ENCODE results near the gene ANP32E. TPM values are rescaled to one million over a fixed set of nuclear protein-coding genes. Genes with fewer than 3 reads are reported as not detected.

Gene ANP32E
- total and polyA plus RNA-seq, 9 of the 15 experiments (the other 6 are each of a cell fraction or from before 2014, with no cell fraction given), result 60.4 to 197 (median 104) TPM

DNA sequence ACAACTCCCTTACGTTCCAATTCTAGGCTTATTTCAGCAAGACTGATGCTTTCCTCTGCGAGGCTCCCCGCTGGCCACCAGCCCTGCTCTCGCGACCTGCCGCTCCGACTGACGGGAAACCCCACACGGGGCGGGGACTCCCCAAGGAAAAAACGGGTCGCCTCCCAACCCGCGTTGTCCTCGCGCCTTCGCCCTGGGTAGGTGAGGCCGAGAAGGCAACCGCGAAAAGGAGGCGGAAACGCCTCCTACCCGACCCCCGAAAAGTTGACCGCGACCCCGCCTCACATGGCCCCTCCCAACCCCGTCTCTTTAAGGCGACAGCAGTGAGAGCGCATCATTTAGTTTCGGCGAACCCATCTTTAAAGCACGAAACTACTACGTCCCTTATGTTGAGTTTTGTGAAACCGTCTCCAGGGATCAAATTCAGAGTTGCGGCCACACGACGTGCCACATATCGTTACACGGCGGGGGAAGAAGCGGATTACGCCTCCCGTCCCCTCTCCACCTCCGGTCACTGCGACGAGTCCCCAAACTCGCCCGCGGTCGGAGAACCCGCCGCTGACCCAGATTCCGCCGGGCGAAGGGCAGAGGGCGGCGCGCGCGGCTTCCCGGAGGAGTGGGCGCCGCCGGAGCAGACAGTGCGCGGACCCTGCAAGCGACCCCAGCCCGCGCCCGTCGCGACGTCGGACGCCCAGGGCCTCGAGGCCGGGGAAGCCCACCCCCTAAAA is 1.2 kb downstream of the ANP32E start (continued):
- TF ChIP-seq, protein P1, sequence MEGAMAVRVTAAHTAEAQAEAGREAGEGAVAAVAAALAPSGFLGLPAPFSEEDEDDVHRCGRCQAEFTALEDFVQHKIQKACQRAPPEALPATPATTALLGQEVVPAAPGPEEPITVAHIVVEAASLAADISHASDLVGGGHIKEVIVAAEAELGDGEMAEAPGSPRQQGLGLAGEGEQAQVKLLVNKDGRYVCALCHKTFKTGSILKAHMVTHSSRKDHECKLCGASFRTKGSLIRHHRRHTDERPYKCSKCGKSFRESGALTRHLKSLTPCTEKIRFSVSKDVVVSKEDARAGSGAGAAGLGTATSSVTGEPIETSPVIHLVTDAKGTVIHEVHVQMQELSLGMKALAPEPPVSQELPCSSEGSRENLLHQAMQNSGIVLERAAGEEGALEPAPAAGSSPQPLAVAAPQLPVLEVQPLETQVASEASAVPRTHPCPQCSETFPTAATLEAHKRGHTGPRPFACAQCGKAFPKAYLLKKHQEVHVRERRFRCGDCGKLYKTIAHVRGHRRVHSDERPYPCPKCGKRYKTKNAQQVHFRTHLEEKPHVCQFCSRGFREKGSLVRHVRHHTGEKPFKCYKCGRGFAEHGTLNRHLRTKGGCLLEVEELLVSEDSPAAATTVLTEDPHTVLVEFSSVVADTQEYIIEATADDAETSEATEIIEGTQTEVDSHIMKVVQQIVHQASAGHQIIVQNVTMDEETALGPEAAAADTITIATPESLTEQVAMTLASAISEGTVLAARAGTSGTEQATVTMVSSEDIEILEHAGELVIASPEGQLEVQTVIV (CRISPR knock-in tag; IDR thresholded peaks at IDR 0.05; ENCODE audit: borderline replicate concordance), result no peak
- TF ChIP-seq ELF1 (tag; IDR thresholded peaks at IDR 0.05) (no peak), NCOA2 (IDR thresholded peaks at IDR 0.05; ENCODE audit: partially characterized antibody in 2 of 2) (no peak), MBD2 (IDR thresholded peaks at IDR 0.05; ENCODE audit: borderline replicate concordance, low read depth) (peak; percentile 25; the same call in 1 of the 2 replicates), XRCC5 (IDR thresholded peaks at IDR 0.05; ENCODE audit: low read depth, low read length) (no peak), DDX20 (tag; IDR thresholded peaks at IDR 0.05; ENCODE audit: low read depth) (no peak), ZNF133 (CRISPR knock-in tag; IDR thresholded peaks at IDR 0.05) (peak; percentile 71; the same call in 1 of the 2 replicates), ZNF431 (CRISPR knock-in tag; IDR thresholded peaks at IDR 0.05) (no peak), ZNF23 (CRISPR knock-in tag; IDR thresholded peaks at IDR 0.05) (no peak), HNRNPLL (IDR thresholded peaks at IDR 0.05; ENCODE audit: low read depth, low read length, poor library complexity, severe bottlenecking) (peak; percentile 42), LARP7 (IDR thresholded peaks at IDR 0.05) (no peak), PTRF (tag; IDR thresholded peaks at IDR 0.05) (no peak)
- TF ChIP-seq, protein P2, sequence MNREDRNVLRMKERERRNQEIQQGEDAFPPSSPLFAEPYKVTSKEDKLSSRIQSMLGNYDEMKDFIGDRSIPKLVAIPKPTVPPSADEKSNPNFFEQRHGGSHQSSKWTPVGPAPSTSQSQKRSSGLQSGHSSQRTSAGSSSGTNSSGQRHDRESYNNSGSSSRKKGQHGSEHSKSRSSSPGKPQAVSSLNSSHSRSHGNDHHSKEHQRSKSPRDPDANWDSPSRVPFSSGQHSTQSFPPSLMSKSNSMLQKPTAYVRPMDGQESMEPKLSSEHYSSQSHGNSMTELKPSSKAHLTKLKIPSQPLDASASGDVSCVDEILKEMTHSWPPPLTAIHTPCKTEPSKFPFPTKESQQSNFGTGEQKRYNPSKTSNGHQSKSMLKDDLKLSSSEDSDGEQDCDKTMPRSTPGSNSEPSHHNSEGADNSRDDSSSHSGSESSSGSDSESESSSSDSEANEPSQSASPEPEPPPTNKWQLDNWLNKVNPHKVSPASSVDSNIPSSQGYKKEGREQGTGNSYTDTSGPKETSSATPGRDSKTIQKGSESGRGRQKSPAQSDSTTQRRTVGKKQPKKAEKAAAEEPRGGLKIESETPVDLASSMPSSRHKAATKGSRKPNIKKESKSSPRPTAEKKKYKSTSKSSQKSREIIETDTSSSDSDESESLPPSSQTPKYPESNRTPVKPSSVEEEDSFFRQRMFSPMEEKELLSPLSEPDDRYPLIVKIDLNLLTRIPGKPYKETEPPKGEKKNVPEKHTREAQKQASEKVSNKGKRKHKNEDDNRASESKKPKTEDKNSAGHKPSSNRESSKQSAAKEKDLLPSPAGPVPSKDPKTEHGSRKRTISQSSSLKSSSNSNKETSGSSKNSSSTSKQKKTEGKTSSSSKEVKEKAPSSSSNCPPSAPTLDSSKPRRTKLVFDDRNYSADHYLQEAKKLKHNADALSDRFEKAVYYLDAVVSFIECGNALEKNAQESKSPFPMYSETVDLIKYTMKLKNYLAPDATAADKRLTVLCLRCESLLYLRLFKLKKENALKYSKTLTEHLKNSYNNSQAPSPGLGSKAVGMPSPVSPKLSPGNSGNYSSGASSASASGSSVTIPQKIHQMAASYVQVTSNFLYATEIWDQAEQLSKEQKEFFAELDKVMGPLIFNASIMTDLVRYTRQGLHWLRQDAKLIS (CRISPR knock-in tag; IDR thresholded peaks at IDR 0.05), result peak; percentile 67; the same call in 1 of the 2 replicates
- TF ChIP-seq, protein P3, sequence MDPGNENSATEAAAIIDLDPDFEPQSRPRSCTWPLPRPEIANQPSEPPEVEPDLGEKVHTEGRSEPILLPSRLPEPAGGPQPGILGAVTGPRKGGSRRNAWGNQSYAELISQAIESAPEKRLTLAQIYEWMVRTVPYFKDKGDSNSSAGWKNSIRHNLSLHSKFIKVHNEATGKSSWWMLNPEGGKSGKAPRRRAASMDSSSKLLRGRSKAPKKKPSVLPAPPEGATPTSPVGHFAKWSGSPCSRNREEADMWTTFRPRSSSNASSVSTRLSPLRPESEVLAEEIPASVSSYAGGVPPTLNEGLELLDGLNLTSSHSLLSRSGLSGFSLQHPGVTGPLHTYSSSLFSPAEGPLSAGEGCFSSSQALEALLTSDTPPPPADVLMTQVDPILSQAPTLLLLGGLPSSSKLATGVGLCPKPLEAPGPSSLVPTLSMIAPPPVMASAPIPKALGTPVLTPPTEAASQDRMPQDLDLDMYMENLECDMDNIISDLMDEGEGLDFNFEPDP (CRISPR knock-in tag; IDR thresholded peaks at IDR 0.05), result no peak
- TF ChIP-seq, protein P4, sequence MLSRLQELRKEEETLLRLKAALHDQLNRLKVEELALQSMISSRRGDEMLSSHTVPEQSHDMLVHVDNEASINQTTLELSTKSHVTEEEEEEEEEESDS (CRISPR knock-in tag; IDR thresholded peaks at IDR 0.05), result no peak
- TF ChIP-seq, protein P5, sequence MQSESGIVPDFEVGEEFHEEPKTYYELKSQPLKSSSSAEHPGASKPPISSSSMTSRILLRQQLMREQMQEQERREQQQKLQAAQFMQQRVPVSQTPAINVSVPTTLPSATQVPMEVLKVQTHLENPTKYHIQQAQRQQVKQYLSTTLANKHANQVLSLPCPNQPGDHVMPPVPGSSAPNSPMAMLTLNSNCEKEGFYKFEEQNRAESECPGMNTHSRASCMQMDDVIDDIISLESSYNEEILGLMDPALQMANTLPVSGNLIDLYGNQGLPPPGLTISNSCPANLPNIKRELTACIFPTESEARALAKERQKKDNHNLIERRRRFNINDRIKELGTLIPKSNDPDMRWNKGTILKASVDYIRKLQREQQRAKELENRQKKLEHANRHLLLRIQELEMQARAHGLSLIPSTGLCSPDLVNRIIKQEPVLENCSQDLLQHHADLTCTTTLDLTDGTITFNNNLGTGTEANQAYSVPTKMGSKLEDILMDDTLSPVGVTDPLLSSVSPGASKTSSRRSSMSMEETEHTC (IDR thresholded peaks at IDR 0.05), result no peak

Data from K562 (cell line).